ENCODE data around the gene HPS3.

HPS3 gene

DNA sequence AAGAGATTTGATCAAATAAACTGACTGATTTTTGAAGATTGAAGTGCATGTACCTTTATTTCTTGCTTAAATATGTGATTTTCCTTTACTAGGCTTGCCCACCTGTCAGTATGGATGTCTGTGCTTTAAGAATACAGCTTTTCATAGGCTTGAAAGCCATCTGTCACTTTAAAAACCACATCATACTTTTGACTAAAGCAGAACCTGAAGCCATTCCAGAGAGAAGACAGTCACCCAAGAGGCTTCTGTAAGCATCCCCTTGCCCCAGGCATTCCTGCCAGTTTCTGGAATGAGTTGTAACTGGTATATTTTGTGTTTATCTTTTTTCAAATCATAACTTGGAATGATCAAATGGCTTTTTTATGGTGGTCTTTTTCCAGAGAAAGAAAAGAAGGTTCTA lies 24.0 kb downstream of the HPS3 start:
- no peak overlapping the region for H2AFZ ChIP-seq (ENCODE audit: low read length)
- no peaks in the 10 kb centered on the region for H3K9me2 ChIP-seq (replicated peaks; ENCODE audit: insufficient read depth, low read length)
- no peak for TF ChIP-seq EZH2 (optimal IDR thresholded peaks at IDR 0.05; ENCODE audit: low read depth, low read length)
- TF ChIP-seq, protein P1, sequence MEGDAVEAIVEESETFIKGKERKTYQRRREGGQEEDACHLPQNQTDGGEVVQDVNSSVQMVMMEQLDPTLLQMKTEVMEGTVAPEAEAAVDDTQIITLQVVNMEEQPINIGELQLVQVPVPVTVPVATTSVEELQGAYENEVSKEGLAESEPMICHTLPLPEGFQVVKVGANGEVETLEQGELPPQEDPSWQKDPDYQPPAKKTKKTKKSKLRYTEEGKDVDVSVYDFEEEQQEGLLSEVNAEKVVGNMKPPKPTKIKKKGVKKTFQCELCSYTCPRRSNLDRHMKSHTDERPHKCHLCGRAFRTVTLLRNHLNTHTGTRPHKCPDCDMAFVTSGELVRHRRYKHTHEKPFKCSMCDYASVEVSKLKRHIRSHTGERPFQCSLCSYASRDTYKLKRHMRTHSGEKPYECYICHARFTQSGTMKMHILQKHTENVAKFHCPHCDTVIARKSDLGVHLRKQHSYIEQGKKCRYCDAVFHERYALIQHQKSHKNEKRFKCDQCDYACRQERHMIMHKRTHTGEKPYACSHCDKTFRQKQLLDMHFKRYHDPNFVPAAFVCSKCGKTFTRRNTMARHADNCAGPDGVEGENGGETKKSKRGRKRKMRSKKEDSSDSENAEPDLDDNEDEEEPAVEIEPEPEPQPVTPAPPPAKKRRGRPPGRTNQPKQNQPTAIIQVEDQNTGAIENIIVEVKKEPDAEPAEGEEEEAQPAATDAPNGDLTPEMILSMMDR (IDR thresholded peaks at IDR 0.05; ENCODE audit: low read length), result no peak
- no peak for TF ChIP-seq EZH2phosphoT487 (IDR thresholded peaks at IDR 0.05; ENCODE audit: low read length)
- H3K9ac ChIP-seq (ENCODE audit: low read length), result peak overlapping the region; percentile 42; the same call in 1 of the 2 replicates
- no peaks in the 10 kb centered on the region; the same call in 1 of the 2 replicates for H3K36me3 ChIP-seq (replicated peaks; ENCODE audit: insufficient read depth, low read length)
- no peaks in the 10 kb centered on the region for H3K9me3 ChIP-seq (replicated peaks; ENCODE audit: insufficient read depth, low read length)
- DNase-seq, result peak; percentile 43
- no peaks in the 10 kb centered on the region for H3K27me3 ChIP-seq (replicated peaks; ENCODE audit: insufficient read depth, low read length)
- H3K4me3 ChIP-seq (ENCODE audit: low read length), result no peak overlapping the region
- peaks cover 28% of the 10 kb centered on the region for H3F3A ChIP-seq (ENCODE audit: insufficient read depth, low read length)
- H3K27ac ChIP-seq (ENCODE audit: low read length), result peak overlapping the region; percentile 90
- no peaks in the 10 kb centered on the region for H3K79me2 ChIP-seq (ENCODE audit: low read length)
- H3K4me2 ChIP-seq (ENCODE audit: low read depth, low read length), result peak overlapping the region; percentile 55
- peaks cover 34% of the 10 kb centered on the region for H3K4me1 ChIP-seq (ENCODE audit: low read length)
- H4K20me1 ChIP-seq (ENCODE audit: insufficient read depth, low read length), result no peaks in the 10 kb centered on the region

- Histone ChIP-seq H3K9me2 (replicated peaks; ENCODE audit: insufficient read depth, low read length) (no peaks in the 10 kb centered on the region), H3K9ac (ENCODE audit: low read length) (no peak overlapping the region), H3K4me1 (ENCODE audit: low read length) (no peaks in the 10 kb centered on the region), H3K36me3 (replicated peaks; ENCODE audit: insufficient read depth, low read length) (peaks cover 7% of the 10 kb centered on the region), H3K79me2 (ENCODE audit: low read length) (no peaks in the 10 kb centered on the region), H3K27me3 (replicated peaks; ENCODE audit: insufficient read depth, low read length) (no peaks in the 10 kb centered on the region), H3F3A (ENCODE audit: insufficient read depth, low read length) (no peaks in the 10 kb centered on the region), H3K27ac (ENCODE audit: low read length) (no peak overlapping the region), H3K4me3 (ENCODE audit: low read length) (no peak overlapping the region), H4K20me1 (ENCODE audit: insufficient read depth, low read length) (no peaks in the 10 kb centered on the region), H3K9me3 (replicated peaks; ENCODE audit: insufficient read depth, low read length) (no peaks in the 10 kb centered on the region), H2AFZ (ENCODE audit: low read length) (no peak overlapping the region), H3K4me2 (ENCODE audit: low read depth, low read length) (no peak overlapping the region)
- no peak for TF ChIP-seq EZH2 (optimal IDR thresholded peaks at IDR 0.05; ENCODE audit: low read depth, low read length)
- TF ChIP-seq, protein P1 (IDR thresholded peaks at IDR 0.05; ENCODE audit: low read length), result no peak
- no peak for TF ChIP-seq EZH2phosphoT487 (IDR thresholded peaks at IDR 0.05; ENCODE audit: low read length)
- no peak for DNase-seq
These were observed 31.4 kb downstream of the HPS3 start for GRCh38 chr3:149160754-149161300.

DNA sequence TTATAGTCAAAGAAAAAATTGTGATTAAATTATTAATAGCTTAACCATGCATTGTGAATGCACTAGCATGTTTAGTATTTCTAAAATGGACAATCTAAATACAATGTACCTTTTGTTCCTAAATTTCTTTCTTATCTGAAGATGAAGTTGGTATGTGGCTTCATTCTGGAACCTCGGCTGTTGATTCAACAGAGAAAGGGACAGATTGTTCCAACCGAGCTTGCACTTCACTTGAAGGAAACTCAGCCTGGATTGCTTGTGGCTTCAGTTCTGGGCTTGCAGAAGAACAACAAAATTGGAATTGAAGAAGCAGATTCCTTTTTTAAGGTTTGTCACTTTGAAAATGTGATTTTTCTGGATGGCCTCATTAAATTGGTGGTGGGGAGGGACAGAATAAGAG lies 32.6 kb downstream of the HPS3 start:
- Histone ChIP-seq H3K27me3 (replicated peaks; ENCODE audit: insufficient read depth, low read length) (no peaks in the 10 kb centered on the region), H3K9ac (ENCODE audit: low read length) (no peak overlapping the region), H3K27ac (ENCODE audit: low read length) (no peak overlapping the region), H3K4me1 (ENCODE audit: low read length) (peaks cover 3% of the 10 kb centered on the region), H3K36me3 (replicated peaks; ENCODE audit: insufficient read depth, low read length) (peaks cover 7% of the 10 kb centered on the region; the same call in 1 of the 2 replicates), H3K9me3 (replicated peaks; ENCODE audit: insufficient read depth, low read length) (no peaks in the 10 kb centered on the region), H3F3A (ENCODE audit: insufficient read depth, low read length) (no peaks in the 10 kb centered on the region), H3K4me3 (ENCODE audit: low read length) (no peak overlapping the region), H3K4me2 (ENCODE audit: low read depth, low read length) (no peak overlapping the region), H3K79me2 (ENCODE audit: low read length) (no peaks in the 10 kb centered on the region), H3K9me2 (replicated peaks; ENCODE audit: insufficient read depth, low read length) (no peaks in the 10 kb centered on the region), H2AFZ (ENCODE audit: low read length) (no peak overlapping the region), H4K20me1 (ENCODE audit: insufficient read depth, low read length) (no peaks in the 10 kb centered on the region)
- DNase-seq, result no peak
- TF ChIP-seq, protein P1 (IDR thresholded peaks at IDR 0.05; ENCODE audit: low read length), result no peak
- TF ChIP-seq EZH2 (optimal IDR thresholded peaks at IDR 0.05; ENCODE audit: low read depth, low read length), result no peak
- TF ChIP-seq EZH2phosphoT487 (IDR thresholded peaks at IDR 0.05; ENCODE audit: low read length), result no peak
